ENCODE data around the gene CFAP57.

The CFAP57 gene

DNA sequence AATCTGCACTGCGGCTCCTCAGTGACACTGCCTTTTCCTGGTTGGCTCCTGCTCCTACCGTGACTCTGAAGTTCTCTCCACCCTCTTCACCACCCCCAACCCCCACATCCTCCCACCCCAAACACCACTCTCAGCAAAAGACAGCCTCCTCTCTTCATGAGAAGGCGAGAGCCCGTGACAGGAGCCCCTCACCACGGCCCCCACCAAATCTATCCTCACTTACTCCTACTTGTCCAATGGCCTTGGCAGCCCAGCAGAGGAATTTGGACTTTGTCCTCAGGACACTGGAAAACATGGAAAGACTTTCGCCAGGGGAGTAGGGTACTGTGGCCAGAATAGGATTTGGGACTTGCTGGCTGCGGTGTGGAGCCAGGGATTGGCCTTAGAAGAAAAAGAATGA lies 104.5 kb downstream of the CFAP57 start:
- DNase-seq (ENCODE audit: low read depth in 1 of 2, low spot score in 1 of 2): no peak

DNA sequence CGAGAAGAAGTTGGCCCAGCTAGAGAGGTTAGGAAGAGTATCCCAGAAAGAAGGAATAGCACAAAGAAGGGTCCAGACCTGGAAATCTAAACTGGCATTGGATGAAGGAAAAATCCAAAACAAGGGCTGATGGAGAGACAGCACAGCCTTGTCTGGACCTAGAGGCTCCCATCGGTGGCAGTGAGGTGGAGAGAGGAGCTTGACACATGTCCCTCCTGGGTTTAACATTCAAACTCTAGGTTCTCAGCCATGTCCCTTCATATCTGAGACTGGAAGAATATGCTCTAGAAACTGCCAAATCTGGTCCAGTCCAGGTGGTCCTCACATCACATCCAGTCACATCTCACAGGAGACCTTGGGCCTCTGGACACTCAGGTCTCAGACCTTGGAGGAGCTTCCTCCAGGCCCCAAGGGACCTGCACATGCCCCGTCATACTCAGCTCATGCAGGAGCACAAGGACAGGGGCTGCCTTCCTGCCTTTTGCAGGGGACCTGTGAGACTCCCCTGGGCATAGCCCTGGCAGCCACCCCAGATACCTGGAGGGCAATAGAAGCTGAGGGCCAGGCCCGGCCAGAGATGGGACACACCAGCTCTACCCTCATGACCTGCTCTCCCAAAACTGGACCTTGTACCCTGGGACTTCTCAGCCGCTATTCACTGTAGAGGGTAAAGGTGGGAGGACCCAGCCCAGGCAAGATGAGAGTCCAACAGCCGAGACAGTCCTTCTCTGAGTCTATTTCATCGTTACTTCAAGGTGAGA lies 105.2 kb downstream of the CFAP57 start:
- DNase-seq (ENCODE audit: low read depth in 1 of 2, low spot score in 1 of 2): no peak

DNA sequence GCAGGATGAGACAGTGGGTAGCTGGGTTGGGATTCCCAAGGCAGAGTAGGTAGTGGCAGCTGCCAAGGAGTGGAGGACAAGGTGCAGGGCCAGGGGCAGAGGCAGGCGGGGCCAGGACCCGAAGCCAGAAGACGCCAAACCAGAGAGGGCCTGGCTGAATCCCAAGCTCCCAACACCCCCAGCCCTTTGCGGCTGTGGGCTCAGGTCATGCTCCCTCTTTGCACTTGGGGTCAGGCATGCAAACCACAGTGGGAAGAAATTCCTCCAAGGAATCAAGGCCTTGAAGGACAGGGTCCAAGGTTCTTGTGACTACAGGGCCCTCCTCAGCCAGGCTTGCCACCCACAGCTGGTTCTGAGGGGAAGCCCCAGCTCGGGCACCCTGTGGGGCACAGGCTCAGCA lies 107.0 kb downstream of the CFAP57 start:
- DNase-seq (ENCODE audit: low read depth in 1 of 2, low spot score in 1 of 2): no peak

DNA sequence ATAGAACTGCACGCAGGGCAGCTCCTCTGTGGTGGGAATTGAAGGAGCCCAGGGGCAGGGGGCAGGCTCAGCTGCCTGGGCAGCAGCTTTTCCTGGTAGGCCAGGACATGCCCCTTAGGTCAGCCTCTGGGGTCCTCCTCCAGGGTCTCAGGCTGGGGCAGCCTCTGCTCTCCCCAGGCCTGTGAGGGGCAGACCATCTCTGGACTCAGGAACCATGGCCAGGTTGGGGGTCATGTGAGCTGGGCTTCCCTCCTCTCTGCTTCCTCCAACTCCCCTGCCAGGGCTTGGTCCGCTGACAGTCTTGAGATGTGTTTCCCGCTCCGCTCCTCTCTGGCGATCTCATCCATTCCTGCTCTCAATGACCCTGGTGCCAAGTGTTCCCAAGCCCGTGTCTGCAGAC lies 107.5 kb downstream of the CFAP57 start:
- no peak for DNase-seq (ENCODE audit: low read depth in 1 of 2, low spot score in 1 of 2)

DNA sequence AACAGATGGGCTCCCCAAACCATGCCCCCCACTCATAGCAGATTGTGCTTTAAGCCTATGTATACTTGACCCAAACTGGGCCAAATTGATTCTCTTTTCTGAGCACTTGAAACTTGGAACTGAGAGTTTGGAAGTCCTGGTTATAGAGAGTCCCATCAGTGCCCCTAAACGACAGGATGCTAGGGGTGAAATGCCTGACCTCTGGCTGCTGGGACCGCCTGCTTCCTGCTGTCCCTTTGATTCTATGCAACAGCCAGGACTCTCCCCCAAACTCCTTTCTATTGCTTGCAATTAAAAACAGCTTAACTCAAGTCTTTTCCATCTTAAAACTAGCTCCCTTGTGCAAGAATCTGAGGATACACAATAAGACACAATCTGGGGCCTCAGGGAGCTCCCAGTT lies 108.6 kb downstream of the CFAP57 start:
- no peak for DNase-seq (ENCODE audit: low read depth in 1 of 2, low spot score in 1 of 2)

DNA sequence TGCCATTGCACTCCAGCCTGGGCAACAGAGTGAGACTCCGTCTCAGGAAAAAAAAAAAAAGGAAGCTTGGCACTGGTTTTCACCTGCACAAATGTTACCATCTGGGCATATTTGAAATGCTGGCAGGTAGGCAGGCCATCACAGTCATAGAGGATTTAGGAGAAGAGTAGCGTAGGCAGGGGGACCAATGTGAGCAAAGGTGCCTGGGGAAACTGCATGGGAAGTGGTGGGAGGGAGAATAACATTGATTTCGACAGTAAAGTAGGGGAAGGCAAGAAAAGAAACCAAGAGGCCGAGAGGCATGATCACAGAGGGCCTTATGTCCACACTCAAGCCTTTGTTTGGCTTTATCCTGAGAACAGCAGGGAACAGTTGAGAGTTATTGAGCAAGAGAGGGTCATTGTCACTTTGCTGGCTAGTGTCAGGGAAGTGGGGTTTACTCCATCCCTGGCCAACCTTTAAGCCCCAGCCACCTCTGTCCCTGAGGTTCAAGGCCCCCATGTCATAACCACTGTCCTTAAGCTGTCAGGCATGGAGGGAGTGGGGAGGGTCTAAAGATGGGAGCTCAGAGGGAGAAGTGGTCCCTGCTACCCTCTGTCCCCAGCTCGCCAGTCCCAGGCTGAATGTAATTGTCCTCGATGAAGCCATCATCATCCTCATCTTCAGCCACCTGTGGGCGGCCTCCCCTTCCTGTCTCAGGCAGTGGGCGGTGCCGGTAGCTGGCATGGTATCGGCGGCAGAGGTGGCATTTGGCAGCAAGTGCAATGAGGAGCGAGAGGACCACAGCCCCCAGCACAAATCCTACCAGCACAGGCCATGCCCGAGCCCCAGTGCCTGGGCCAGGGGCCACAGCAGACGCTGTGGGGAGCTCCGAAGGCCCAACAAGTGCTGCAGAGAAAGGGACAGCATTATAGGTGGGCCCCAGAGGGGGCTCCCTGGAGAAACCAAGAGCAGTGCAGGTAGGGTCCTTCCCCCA lies 110.4 kb downstream of the CFAP57 start:
- no peak for DNase-seq (ENCODE audit: low read depth in 1 of 2, low spot score in 1 of 2)

DNA sequence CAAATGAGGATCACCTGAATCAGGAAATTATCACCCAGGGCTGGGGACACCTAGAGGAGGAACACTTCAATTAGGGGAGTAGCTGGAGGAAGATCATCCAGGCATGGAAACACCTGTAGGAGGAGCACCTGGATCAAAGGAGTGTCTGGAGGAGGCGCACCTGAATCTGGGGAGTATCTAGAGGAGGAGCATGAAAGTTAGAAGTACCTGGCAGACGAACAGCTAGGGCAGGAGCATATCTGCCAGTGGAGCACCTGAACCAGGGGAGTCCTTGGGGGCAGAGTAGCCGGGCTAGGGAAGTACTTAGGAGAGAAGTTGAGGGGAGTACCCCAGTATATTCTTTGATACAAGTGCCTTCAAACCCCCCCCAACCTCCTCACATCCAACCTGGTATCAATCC lies 111.9 kb downstream of the CFAP57 start:
- DNase-seq (ENCODE audit: low read depth in 1 of 2, low spot score in 1 of 2): no peak

DNA sequence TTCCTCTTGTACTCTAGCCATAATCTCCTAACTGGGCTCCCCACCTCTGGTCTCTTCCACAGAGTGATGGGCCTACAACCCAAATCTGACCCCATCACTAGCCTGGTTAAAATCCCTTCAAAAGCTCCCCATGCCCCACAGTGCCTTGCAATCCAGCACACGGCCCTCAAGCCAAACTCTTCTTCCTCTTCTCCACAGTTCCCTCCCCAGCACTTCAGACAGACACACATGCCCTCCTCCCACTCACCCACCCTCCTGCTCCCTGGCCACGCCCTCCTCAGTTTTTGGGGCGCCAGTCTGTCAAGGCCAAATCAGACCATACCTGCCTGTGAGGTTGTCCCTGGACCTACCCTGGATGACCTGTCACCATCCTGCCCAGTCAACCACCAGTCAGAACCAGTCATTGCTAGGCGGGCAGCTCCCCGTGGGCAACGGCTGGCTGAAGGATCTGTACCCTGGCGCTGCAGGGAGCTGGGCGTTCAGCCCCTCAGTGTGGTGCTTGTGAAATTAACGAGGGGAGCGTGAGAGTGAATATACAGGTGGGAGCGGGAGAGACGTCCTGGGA lies 112.5 kb downstream of the CFAP57 start:
- DNase-seq (ENCODE audit: low read depth in 1 of 2, low spot score in 1 of 2): no peak

DNA sequence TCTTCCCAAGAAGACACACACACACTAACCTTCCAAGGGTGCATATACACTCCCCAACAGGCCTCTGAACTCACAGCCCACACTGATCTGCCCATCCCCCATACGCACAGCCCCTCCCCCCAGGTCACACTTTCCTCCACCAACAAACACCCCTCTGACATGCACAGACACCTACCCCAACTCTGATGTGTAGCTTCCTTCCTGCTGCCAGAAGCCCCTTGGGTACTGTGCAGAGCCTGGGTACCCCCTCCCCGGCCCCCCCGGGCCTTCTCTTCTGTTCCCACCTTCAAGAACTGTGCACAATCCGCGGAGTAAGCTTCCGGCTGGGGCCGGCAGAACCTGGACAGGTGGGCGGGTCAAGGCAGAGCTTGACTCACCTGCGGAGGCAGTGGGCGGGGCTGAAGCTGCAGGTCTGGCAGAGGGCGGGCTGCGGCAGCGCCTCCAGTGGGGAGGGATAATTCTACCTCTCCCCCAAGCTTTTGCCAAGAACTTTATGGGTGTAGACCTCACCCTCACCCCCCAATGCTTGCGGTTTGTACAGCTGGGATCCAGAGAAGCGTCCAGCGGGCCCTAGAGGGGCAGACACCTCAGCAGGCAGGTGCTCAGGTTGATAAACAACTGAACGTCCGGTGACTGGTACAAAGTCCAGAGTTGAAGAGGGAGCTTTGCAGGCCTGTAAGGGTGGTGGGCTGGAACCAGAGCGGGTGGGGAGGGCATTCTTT lies 113.3 kb downstream of the CFAP57 start, which contains the start of gene C1orf210:
Gene C1orf210 (minus strand): TSS at position 313 of the 722 bp plus-strand sequence. CDS start 2,311 bp downstream, outside the sequence.
- no peak for DNase-seq (ENCODE audit: low read depth in 1 of 2, low spot score in 1 of 2)

DNA sequence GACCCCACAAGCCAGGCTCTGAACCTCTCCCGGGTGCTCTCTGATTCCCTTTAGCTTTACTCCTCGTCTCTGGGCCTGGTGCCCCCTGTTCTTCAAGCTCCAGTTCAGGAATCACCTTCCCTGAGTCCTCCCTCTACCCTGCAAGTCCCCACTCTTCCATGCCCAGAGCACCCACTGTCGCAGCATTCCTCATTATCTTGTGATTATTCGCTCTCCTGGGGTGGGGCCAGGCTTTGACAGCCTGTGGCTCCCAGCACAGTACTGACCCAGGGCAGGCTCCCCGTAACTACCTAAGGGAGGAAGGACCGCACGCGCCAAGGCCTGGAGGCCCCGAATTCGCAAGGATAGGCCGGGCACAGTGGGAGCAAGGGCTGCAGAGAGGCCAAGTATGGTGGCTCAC lies 114.0 kb downstream of the CFAP57 start:
- DNase-seq (ENCODE audit: low read depth in 1 of 2, low spot score in 1 of 2): no peak

DNA sequence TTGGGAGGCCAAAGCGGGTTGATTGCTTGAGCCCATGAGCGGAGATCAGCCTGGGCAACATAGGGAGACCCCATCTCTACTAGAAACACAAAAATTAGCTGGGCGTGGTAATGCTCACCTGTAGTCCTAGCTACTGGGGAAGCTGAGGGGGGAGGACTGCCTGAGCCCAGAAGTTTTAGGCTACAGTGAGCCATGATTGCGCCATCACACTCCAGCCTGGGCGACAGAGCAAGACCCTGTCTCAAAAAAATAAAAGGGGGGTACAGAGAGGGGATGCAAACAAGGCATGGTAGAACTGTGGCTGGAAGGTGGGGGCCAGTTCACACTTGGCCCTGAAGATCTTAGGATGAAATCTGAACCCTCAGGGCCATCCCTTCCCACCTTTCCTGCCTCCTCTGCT lies 114.4 kb downstream of the CFAP57 start:
- no peak for DNase-seq (ENCODE audit: low read depth in 1 of 2, low spot score in 1 of 2)

DNA sequence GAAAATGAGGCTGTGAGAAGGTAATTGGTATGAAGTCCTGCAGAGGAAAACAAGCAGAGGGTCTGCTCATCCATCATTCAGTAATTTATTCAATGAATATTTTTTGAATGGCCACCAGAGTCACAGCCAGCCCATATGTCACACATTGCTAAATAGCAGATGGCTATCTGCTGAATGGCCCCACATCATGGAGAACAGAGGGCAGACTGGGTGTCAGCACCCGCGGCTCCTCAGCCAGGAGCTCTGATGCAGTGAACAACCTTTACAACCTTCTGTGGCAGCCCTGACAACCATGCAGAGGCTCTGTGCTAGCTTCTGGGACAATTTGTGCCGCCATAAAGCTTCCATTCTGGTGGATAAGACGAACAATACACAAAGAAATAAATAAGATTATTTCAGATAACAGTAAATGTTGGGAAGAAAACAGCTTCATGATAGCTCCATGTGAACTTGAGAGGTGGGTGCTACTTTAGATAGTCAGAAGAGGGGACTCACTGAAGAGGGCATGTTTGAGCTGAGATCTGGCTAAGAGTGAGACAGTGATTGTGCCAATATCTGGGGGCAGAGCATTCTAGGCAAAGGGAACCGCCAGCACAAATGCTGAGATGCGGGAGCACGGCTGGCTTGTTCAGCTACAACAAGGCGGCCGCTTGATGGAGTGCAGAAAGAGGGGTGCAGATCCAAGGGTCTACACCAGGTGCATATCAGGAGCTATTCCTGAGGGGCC lies 116.1 kb downstream of the CFAP57 start:
- no peak for DNase-seq (ENCODE audit: low read depth in 1 of 2, low spot score in 1 of 2)

DNA sequence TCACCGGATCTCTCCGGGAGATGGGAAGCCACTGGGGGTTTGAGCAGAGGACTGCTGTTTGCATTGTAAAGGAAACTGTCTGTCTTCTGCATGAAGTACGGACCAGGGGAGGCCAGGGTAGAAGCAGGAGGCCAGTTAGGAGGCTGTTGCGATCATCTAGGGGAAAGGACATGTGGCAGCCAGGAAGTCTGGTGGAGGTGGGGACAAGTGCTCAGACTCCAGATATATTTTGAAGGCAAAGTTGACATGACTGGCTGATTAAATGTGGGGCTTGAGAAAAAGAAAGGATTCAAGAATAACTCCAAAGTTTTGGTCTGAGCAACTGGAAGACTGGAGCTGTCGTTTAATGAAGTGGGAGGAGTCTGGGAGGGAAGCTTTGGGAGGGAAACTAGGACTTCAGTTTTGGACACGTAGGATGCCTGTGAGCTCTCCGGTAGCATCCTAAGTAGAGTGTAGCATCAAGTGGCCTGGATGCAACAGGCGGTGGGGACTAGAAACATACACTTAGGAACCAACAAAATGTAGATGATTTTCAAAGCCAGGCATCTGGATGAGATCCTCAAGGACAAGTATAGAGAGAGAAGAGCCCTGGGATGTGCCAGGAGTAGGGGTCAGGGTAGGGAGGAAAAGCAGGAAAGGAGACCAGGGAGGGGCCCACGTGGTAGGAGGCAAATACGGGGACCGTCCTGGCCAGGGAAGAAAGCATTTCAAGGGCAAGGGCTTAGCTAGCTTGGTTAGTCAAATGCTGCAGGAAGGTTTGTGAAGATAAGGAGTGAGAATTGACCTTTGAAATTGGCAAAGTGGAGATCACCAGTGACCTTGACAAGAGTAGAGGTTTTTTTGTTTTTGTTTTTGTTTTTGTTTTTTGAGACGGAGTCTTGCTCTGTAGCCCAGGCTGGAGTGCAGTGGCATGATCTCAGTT lies 116.9 kb downstream of the CFAP57 start:
- no peak for DNase-seq (ENCODE audit: low read depth in 1 of 2, low spot score in 1 of 2)

DNA sequence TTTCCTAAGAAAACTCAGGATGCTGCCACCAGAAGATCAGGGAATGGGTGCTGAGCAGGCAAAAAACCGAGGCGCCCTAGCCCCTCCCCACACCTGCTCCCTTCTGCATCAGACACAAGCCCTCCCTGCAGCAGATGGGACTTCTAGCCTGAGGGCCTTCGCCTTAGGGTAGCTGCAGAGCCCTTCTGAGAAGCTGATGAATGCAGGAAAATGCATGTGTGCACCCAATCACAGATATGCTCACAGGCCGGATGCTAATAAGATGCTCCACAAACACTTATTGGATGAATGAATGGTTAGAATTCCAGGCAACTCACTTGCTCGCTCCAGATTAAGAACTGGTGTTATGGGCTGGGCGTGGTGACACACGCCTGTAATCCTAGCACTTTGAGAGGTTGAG lies 120.1 kb downstream of the CFAP57 start:
- DNase-seq (ENCODE audit: low read depth in 1 of 2, low spot score in 1 of 2): no peak

DNA sequence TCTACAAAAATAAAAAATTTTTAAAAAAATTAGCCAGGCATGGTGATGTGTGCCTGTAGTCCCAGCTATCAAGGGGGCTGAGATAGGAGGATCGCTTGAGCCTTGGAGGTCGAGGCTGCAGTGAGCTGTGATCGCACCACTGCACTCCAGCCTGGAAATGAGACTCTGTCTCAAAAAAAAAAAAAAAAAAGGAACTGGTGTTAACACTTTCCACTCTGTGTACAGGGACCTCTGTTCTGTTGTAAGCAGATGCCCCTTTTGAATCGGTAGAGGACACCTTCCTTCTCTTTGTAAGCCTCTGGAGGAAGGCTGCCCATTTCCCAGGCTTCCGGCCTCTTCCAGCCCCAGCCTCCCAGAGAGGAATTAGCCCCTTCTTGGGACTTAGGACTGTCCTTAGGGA lies 120.5 kb downstream of the CFAP57 start:
- DNase-seq (ENCODE audit: low read depth in 1 of 2, low spot score in 1 of 2): no peak

DNA sequence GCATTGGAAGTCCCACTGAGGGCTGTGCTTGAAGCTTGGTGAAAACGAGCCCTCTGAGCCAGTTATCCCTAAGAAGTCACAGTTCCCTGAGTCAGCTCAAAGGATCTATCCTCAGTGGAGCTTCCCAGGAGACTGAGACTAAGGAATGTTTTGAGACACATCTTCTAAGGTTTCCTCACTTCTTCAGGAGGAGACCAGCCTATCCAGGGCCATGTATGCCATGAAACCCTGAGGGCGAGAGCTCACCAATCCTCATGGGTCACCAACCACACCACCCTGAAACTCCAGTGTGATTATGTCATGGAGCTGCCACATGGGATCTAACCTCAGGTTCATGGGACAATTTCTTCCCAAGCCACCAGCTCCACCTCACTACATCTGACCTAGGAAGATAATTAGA lies 121.0 kb downstream of the CFAP57 start:
- no peak for DNase-seq (ENCODE audit: low read depth in 1 of 2, low spot score in 1 of 2)

DNA sequence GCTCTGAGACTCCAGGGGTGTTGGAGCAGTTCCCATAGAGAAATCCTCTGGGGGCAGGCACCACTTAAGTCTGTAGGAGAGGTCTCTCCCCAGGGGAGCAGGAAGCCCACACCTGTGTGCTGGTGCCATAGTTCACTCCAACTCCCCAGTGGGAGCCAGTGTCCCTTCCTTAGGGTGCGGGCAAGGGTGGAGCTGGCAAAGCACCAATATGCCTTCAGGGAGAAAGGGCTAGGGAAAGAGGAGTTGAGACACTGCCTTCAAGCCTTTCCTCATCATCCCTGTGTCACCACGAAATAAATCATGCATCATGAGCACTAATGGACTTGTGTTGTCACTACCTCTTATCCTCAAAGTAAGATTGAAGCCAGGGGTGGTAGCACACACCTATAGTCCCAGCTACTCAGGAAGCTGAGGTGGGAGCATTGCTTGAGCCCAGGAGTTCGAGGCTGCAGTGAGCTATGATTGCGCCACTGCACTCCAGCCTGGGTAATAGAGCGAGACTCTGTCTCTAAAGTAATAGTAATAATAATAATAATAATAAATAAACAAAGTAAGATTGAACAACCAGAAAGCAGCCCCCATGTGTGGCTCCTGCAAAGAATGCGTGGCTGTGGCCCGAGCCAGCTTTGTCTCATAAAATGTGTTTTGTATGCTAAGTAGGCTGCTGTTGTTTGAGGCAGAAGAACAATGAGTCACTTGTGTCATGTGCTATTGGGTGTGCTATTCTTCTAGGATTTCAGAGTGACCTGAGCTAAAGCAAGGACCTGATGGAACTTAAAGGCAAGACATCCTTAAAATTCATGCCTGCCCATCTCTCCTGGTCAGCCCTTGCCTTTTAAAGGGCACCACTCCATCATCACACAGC lies 122.0 kb downstream of the CFAP57 start:
- no peak for DNase-seq (ENCODE audit: low read depth in 1 of 2, low spot score in 1 of 2)

DNA sequence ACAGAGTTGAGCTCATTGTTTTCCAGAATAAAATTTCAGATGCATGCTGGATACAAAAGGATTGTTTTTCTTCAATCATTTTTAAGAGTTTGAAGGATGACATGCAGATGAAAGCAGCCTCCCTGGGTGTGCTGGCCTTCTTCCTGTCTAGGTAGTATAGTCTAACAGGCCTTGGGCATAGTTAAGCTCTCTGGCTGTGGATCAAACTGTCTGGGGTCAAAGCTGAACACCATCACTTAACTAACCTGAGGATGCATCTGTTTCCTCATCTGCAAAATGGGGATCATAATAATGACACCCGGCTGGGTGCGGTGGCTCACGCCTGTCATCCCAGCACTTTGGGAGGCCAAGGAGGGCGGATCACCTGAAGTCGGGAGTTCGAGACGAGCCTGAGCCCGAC lies 122.6 kb downstream of the CFAP57 start:
- DNase-seq (ENCODE audit: low read depth in 1 of 2, low spot score in 1 of 2): no peak

DNA sequence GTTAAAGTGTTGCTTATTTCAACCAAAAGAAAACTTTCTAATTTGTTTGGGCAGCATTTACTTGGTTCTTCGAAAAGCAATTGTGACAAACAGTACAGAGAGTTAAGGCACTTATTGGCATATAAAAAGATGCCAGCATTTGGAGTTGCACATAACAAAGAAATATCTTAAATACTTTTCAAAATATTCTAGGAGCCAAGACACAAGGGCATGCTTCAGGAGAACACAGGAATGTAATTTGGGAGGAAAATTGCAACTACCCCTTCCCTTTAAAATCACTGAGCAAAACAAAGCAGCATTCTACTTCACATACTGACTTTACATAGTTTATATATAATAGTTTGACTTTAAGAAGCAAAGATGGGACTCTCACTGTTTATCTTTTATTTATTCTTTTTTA lies 124.1 kb downstream of the CFAP57 start:
- DNase-seq (ENCODE audit: low read depth in 1 of 2, low spot score in 1 of 2): no peak

Data from activated T-helper 1 cell treated with anti-CD3 and anti-CD28 coated beads, Interleukin-2, amount 50 U/mL, for 16 hours (primary cell).